ENCODE measurements around the gene EIF4E1B. TPM values are rescaled to one million over a fixed set of nuclear protein-coding genes. Genes with fewer than 3 reads are reported as not detected.

The EIF4E1B gene
- total RNA-seq, 2 donors from 2014 or later = not detected

DNA sequence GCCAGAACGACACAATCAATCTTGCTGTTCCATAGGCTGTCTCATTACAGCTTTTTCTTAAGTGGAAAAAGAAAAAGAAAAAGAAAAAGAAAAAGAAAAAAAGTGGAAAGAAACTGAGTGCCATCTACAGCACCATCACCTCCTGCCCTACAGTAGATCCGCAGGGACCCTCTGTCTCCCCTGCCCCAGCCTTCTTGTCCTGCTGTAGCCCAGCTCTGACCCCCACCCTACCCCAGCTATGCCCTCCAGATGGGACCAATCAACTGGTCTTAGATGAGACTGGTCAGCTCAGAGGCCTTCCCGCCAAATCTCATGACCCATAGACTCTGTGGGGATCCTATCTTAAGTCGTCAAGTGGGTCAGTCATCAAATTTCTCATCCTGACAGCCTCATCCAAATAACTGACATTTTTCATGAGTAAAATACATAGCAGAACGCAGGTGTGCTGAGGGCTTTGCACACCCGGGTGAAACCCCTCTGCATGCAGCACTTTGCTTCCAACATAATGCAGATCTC is 51.6 kb downstream of the EIF4E1B start:
- ATAC-seq (ENCODE audit: insufficient number of reproducible peaks, low FRiP score, low read depth) = no peak
- TF ChIP-seq, protein P1, sequence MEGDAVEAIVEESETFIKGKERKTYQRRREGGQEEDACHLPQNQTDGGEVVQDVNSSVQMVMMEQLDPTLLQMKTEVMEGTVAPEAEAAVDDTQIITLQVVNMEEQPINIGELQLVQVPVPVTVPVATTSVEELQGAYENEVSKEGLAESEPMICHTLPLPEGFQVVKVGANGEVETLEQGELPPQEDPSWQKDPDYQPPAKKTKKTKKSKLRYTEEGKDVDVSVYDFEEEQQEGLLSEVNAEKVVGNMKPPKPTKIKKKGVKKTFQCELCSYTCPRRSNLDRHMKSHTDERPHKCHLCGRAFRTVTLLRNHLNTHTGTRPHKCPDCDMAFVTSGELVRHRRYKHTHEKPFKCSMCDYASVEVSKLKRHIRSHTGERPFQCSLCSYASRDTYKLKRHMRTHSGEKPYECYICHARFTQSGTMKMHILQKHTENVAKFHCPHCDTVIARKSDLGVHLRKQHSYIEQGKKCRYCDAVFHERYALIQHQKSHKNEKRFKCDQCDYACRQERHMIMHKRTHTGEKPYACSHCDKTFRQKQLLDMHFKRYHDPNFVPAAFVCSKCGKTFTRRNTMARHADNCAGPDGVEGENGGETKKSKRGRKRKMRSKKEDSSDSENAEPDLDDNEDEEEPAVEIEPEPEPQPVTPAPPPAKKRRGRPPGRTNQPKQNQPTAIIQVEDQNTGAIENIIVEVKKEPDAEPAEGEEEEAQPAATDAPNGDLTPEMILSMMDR (IDR thresholded peaks at IDR 0.05) = no peak
- peaks cover 6% of the 10 kb centered on the region for H3K9me3 ChIP-seq
- no peaks in the 10 kb centered on the region for H3K4me1 ChIP-seq (ENCODE audit: control insufficient read depth in 1 of 2, low read depth in 2 of 2)
- no peaks in the 10 kb centered on the region for H3K36me3 ChIP-seq
- DNase-seq (ENCODE audit: low spot score) = no peak
- peaks cover 9% of the 10 kb centered on the region for H3K27me3 ChIP-seq (replicated peaks; ENCODE audit: insufficient read depth)
- H3K27ac ChIP-seq = no peak overlapping the region
- no peak overlapping the region for H3K4me3 ChIP-seq

DNA sequence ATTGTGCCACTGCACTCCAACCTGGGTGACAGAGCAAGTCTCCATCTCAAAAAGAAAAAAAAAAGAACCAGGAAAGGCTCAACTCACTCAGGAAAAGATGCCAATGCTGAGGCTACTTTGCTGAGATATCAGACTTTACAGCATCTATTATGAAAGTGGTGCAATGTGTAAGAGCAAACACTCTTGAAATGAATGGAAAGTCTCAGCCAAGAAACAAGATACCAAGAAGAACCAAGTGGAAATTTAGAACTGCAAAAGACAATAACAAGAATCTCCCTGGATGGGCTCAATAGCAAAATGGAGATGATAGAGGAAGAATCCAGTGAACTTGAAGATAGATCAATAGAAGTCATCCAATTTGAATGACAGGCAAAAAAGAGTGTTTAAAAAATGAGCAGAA is 54.5 kb downstream of the EIF4E1B start:
- Histone ChIP-seq H3K9me3 (peaks cover 6% of the 10 kb centered on the region), H3K27me3 (replicated peaks; ENCODE audit: insufficient read depth) (no peaks in the 10 kb centered on the region), H3K36me3 (no peaks in the 10 kb centered on the region), H3K4me1 (ENCODE audit: control insufficient read depth in 1 of 2, low read depth in 2 of 2) (no peaks in the 10 kb centered on the region), H3K4me3 (no peak overlapping the region), H3K27ac (no peak overlapping the region)
- DNase-seq (ENCODE audit: low spot score) = no peak
- TF ChIP-seq, protein P1 (IDR thresholded peaks at IDR 0.05) = no peak
- no peak for ATAC-seq (ENCODE audit: insufficient number of reproducible peaks, low FRiP score, low read depth)

DNA sequence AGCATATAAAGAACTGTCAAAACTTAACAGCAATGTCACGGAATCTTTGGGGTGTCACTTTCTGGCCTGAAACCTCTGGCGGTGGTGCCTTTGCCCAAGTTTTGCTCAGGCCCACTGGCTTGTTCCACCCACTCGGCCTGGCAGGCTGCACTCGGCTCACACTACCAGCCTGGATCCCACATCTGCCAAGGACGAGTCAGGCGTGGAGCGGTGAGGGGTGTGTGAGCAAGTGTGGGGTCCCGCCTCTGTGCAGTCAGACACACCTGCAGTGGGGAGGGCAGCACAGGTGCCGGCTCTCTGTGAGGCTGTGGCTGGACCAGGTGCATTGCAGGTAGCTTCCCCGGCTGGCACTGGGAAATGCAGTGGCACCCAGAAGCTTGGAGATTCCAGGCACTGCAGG is 56.8 kb downstream of the EIF4E1B start:
- Histone ChIP-seq H3K27ac (no peak overlapping the region), H3K27me3 (replicated peaks; ENCODE audit: insufficient read depth) (no peaks in the 10 kb centered on the region), H3K9me3 (peaks cover 6% of the 10 kb centered on the region), H3K36me3 (no peaks in the 10 kb centered on the region), H3K4me1 (ENCODE audit: control insufficient read depth in 1 of 2, low read depth in 2 of 2) (no peaks in the 10 kb centered on the region), H3K4me3 (no peak overlapping the region)
- TF ChIP-seq, protein P1 (IDR thresholded peaks at IDR 0.05) = no peak
- no peak for ATAC-seq (ENCODE audit: insufficient number of reproducible peaks, low FRiP score, low read depth)
- DNase-seq (ENCODE audit: low spot score) = no peak

DNA sequence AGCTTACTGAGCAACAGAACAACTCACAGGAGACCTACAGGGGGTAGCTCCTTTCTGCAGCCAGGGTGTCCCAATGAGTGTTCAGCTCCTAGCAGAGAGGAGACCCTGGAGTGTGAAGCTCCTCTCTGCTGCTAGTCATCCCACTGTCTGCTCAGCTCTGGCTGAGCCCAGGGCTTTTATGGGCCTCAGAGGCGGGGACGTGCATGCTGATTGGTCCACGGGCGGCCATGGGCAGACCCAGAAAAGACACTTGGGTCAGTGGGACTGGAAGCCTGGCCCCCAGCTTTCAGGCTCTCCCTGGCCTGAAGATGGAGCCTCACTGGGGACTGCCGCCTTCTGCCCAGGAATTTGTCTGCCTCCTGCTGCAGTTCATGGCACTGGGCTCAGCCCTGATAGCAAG is 57.4 kb downstream of the EIF4E1B start:
- no peaks in the 10 kb centered on the region for H3K27me3 ChIP-seq (replicated peaks; ENCODE audit: insufficient read depth)

DNA sequence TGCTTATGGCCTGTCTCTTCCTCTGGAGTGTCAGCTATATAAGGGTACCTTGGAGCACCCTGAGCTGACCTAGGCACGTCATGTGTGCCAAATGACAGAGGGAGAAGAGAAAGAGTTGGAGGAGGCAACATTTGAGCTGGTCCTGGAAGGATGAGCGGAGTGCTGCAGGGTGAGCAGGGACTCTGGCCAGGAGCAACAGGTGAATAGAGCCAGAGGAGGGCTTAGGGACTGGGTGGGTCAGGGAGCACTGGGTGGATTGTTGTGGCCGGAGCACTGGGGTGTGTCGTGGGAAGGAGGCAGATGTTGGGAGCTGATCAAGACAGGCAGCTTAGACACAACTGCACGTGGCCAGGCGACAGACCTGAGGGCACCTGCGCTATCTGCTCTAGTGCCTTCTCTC is 60.4 kb downstream of the EIF4E1B start:
- TF ChIP-seq, protein P1 (IDR thresholded peaks at IDR 0.05) = no peak
- Histone ChIP-seq H3K36me3 (no peaks in the 10 kb centered on the region), H3K9me3 (no peaks in the 10 kb centered on the region), H3K27ac (no peak overlapping the region), H3K27me3 (replicated peaks; ENCODE audit: insufficient read depth) (no peaks in the 10 kb centered on the region), H3K4me3 (no peak overlapping the region), H3K4me1 (ENCODE audit: control insufficient read depth in 1 of 2, low read depth in 2 of 2) (no peaks in the 10 kb centered on the region)
- DNase-seq (ENCODE audit: low spot score) (no peak), ATAC-seq (ENCODE audit: insufficient number of reproducible peaks, low FRiP score, low read depth) (no peak)

More for the DNA sequence above, 57.4 kb downstream of the EIF4E1B start:
- Histone ChIP-seq H3K4me3 (no peak overlapping the region), H3K27ac (no peak overlapping the region), H3K9me3 (peaks cover 6% of the 10 kb centered on the region), H3K4me1 (ENCODE audit: control insufficient read depth in 1 of 2, low read depth in 2 of 2) (no peaks in the 10 kb centered on the region), H3K36me3 (no peaks in the 10 kb centered on the region)
- ATAC-seq (ENCODE audit: insufficient number of reproducible peaks, low FRiP score, low read depth) (no peak), DNase-seq (ENCODE audit: low spot score) (no peak)
- TF ChIP-seq, protein P1 (IDR thresholded peaks at IDR 0.05) = no peak
